ENCODE measurements around the gene CASD1.

DNA sequence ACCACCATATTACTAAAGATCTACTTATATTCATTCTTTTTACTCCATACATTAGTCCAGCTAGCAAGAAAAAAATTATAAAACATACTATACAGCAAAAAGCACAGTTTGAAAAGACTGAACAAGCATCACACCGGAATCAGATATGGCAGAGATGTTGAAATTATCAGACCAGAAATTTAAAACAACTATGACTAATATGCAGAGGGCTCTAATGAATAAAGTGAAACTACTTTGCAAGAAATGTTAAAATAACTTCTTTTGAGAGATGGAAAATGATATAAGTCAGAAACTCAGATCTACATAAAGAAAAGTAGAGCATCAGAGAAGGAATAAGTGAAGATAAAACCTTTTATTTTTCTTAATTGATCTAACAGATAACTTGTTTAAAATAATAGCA lies 95.4 kb downstream of the CASD1 start:
- no peak for TF ChIP-seq GATA2 (IDR thresholded peaks at IDR 0.05; ENCODE audit: low read depth, low read length)
- no peak for TF ChIP-seq GATA3 (IDR thresholded peaks at IDR 0.05; ENCODE audit: low read depth, low read length)

Data from SH-SY5Y (cell line).